ENCODE data around the gene OLIG1.
A peak's percentile ranks its signal among the peaks of the same experiment; 100 is the strongest.

OLIG1 gene

GRCh38 chr21:33105088-33105487, 35.1 kb downstream of the OLIG1 start:
- DNase-seq = no peak

GRCh38 chr21:33108228-33108627, 38.3 kb downstream of the OLIG1 start:
- DNase-seq = no peak

DNA sequence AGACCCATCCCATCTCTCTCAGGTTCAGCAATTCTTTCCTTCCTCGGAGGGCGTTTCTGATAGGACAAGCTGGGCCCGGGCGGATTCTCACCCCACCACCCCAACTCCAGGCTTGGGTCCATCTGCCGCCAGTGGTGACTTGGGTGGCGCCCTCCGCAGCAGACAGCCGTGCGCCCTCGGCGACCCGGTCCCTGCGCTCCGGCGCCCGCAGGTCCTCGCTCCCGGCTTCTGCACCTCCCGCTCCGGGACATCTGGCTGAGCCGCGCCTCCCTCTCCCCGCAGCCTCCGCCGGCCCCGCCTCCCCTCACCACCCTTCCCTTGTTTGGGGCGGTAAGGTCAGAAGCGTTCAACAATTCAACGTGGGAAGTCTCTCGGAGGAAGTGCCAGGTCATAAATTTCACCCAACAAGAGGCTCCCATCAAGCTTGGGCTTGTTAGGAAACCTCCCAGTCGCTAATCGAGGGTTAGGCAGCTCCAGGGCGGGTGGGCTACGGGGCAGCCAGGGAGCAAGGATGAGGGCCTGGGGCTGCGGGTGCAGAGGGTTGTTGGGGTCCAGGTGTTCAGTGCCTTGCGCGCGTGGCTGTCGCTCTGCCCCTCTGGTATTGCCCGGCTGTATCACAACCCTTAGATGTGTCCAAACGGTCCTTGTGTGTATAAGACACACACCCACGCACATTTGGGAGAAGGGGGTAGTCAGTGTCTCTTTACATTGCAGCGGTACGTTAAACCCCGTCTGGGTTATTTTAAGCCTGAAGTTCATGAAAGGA, 39.8 kb downstream of the OLIG1 start:
- peak; percentile 35 to 69 (median 41) for DNase-seq

DNA sequence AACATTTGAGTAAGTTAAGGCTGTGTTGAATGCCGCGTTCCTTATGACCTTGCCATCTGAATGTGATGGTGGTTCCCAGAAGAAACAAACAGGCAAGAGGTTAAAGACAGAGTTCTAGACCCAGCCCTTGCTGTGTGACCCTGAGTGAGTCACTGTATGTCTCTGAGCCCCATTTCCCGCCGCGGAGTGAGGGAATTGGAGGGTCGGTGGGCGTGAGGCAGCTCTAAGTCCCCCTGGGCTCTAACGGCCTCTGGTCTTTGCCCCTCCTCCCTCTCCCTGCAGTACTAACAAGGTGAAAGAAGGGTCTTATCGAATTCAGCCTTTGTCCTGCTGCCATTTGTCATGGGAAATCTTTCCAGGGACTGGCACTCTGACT, 40.4 kb downstream of the OLIG1 start:
- DNase-seq = no peak

DNA sequence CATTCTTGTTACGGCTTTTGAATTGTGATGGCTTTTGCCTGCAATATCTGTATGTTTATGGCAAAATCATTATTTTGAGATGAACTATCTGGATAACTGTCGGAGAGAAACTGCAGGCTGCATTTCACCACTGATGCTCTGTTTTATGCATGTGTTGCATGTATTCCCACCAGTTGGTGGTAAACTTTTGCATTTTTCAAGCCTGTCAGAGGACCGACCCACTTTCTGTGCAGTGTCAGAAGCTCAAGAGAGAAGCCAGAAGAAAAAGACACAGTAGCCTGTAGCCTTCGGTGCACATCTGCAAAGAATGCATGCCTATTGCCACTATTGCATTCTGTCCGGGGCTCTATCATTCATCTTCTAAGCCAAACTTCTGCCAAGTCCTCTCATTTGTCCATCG, 41.6 kb downstream of the OLIG1 start:
- no peak for DNase-seq

DNA sequence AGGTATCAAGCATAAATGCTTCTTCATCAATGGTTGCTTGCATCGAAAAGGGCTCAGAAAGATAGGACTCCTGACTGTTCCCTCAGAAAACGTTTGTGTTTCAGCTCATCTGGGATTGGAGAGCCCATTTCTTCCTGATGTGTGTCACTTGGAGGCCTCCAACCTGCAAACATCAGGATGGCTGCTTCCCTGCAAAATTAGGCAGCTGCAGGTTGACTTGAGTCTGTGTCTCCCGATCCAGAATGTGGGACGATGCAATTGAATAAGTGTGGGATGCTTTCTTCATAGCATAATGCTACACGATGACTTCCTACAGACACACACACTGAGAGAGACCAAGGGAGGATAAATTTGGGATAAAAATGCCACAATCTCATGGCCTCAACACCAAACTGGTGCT, 42.2 kb downstream of the OLIG1 start:
- no peak for DNase-seq

- DNase-seq = no peak
These were observed 42.7 kb downstream of the OLIG1 start for GRCh38 chr21:33112681-33113080.

DNA sequence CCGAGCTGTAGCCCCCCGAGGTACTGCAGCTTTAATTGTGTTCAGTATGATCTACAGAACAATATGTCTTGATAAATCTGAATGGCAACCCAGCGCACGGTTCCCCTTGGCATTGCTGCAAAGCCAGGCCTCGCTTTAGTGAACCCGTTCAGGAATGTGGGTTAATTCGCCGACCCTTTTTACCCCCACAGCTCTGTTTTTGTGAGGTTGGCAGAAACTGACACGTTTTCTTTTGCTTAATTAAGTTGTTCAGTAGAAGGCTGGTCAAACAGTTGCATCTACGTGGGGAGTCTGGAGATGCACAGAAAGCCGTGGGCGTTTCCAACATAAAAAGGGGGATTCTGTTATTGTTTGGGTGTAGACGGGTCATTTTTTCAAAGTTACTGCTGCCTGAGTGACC, 43.2 kb downstream of the OLIG1 start:
- DNase-seq = no peak

DNA sequence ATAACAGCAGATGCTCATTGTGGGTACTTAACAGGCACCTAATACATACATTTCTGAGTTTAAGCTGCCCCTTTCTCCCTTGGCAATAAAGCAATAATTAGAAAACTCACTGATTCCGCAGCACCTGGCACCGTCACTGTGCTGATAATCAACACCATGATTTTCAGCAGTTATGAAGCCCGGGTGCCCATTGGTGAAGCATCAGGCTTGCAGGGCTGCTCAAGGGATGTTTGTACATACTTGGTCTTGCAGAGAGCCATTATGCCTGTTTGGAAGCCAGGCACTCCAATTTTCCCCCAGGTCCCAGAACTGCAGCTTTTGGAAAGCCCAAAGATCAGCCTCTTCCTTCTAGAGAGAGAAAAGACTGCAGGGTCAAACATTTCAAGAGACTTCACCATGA, 44.3 kb downstream of the OLIG1 start:
- no peak for DNase-seq

DNA sequence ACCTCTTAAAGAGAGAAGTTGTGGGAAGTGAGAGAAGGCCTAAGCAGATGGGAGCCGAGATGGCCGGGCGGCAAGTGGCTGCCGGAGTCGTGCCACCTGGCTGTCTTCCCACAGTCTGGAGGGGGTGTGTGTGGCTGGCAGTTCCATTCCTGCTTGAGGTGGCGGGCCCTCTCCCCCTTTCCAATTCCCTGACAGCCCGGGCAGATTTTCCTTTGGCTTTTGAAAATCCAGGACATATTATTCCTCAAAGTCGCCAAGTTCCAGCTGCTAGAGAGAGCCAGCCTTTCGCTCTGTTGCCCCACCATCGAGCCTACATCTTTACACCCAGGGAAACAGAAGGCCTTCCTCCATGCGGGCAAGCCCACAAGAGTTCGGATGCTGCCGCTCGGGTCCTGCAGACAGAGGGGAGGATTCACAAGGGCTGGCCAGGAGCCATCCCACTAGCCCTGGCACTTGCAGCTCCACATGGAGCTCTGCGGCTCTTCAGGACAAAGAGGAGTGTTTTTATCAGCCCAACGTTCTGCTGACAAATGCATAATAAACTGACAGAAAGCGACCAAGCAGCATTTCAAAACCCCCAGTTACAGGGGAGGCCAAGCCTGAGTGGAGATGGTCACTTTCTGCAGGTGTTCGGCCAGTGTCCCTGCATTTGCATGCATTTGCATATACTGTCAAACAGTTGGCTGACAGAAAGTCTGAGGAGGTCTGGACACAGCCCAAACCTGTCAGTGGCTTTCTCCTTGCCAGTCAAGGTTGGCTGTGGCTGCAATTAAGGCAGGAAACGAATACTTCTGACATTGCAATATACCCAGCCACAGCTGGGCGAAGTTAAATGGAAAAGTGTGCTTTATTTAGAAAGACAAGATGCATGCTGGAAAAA, 45.9 kb downstream of the OLIG1 start:
- no peak for DNase-seq

DNA sequence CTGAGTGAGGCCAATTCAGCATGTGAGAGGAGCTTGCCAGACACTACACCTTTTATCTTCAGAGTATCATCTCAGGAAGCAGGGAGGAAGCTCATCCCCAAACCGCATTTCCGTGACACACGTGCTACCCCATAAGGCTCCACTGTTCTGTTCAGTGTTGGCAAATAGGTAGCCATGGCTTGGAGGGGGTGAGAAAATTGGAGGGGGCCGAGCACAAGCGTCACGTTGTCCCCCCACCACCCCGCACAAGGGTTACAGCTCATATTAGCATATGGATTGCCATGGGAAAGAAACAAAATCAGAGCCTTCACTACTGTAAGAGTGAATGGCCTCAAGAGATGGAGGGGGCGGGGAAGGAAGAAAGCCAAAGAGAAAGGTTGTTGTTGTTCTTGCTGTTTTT, 46.7 kb downstream of the OLIG1 start:
- no peak for DNase-seq

DNA sequence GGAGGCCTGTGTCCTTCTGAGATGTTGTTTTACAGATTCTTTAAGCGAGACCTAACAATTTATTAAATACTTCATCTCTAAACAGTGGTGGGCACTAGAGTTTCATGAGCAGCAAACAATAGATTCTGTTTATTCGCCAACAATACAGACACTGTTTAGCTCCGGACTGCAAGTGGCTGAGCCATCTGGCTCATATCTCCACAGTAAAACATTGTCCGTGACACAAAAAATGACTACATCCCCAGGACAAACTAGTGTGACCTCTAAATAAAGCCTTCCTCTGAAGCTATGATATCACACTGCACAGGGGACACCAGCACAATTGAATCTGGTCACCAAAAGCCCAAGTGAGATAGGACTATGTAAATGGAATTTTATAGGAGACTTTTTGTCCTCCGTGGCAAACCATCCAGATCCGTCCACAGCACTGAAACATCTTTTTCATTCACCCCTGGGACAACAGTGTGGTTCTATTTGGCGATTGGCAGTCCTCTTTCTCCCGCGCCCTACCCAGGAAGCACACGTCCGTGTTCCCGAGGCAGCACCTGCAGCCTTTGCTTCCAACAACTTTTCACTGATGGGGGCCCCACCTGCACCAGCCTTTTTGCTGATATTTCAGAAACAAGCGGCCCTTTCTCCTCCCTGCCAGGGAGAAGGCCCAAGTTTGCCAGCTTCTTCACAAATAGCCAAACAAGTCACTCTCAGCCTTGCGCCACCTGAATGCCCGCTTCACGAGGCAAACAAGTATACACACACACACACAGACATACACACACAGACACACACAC, 47.4 kb downstream of the OLIG1 start:
- DNase-seq = no peak
